Fibroblast of the aortic adventitia (primary cell): Measurements from ENCODE around the gene SLC22A17. TPM values are rescaled to one million over a fixed set of nuclear protein-coding genes. Genes with fewer than 3 reads are reported as not detected.

Experiments
- DNase-seq: peaks from one replicate; pipeline ENCODE4 v3.0.0-alpha.2; 2010; ENCODE audit warnings: low read depth
- H3K4me3 ChIP-seq: 2 replicates; pipeline ENCODE4 v1.5.1; 2011; ENCODE audit warnings: low read depth, mild to moderate bottlenecking, control low read depth, low read length, moderate library complexity
- CTCF ChIP-seq: IDR thresholded peaks from 2 replicates; pipeline ENCODE4 v1.5.1; 2011; ENCODE audit warnings: mild to moderate bottlenecking, low read length, control low read depth, inconsistent platforms; ENCODE audit not compliant: insufficient read depth
- total RNA-seq: library from RNA; depleted of rRNA; stranded (reverse); fragments of >200 nt; gene quantifications from 2 replicates; pipeline ENCODE4 v1.2.3, GENCODE V29; 2012; ENCODE audit warnings: low replicate concordance

SLC22A17 gene
- total RNA-seq, 1 donor = 13.4 TPM

GRCh38 chr14:23349156-23349845, 3.4 kb downstream of the SLC22A17 start:
- H3K4me3 ChIP-seq = no peak overlapping the region
- DNase-seq = no peak
- TF ChIP-seq CTCF = no peak

GRCh38 chr14:23348297-23348655, 4.4 kb downstream of the SLC22A17 start:
- no peak overlapping the region for H3K4me3 ChIP-seq
- no peak for TF ChIP-seq CTCF
- DNase-seq = no peak

- no peak for DNase-seq
- no peak overlapping the region for H3K4me3 ChIP-seq
- no peak for TF ChIP-seq CTCF
These were observed 5.0 kb downstream of the SLC22A17 start for GRCh38 chr14:23347406-23348296.

GRCh38 chr14:23346693-23347405, 5.8 kb downstream of the SLC22A17 start:
- no peak for DNase-seq
- TF ChIP-seq CTCF = no peak
- no peak overlapping the region for H3K4me3 ChIP-seq

- no peak overlapping the region for H3K4me3 ChIP-seq
- no peak for DNase-seq
- no peak for TF ChIP-seq CTCF
These were observed 6.5 kb downstream of the SLC22A17 start for GRCh38 chr14:23345987-23346692.

- DNase-seq = no peak
- H3K4me3 ChIP-seq = no peak overlapping the region
- no peak for TF ChIP-seq CTCF
These were observed 8.2 kb downstream of the SLC22A17 start for GRCh38 chr14:23344481-23344880.
